ENCODE measurements around the gene NLRC5.
"Not testable (repeated sequence)": the region's sequence is repeated elsewhere in the genome, so short reads cannot be mapped to it uniquely, and the experiment has no call there.

The NLRC5 gene

DNA sequence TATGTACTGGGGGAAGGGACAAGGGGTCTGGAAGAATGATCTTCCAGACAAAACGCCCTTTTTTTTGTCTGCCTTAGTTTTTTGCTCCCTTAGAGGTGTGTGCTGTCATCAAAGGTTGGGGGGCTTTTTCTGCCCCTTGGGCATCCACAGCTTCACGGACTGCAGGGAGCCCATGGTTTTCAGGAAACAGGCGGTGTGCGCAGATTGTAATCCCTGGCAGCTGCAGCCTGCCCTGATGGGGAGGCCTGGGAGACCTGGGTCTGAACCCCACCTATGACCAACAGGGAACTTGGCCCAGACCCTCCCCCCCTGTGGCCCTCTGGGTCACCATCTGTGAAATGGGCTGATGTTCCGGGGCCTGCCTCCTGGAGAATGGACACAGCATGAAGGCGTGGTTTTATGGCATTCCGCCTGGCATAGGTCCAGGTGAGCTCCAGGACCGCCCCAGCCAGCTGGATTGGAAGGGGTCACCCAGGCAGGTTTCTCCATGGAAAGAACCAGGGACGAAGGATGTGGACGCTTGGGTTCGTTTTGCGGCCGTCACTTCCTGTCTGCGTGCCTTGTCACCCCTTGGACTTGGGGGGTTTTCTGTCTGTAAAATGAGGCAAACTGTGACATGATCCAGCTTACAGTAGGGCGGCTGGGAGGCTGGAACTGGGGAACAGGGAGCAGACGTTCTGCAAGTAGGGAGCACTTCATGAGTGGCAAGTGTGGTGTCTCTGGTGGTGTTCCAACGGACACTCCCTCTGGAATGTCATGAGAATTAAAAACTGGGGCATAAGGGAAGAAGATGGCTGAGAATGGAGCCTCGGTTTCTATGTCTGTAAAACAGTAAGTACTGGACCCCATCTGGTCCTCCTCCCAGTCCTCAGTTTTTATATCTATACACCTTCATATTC, 104.6 kb downstream of the NLRC5 start:
- no peak for DNase-seq (ENCODE audit: insufficient read length, low spot score)
- TF ChIP-seq POLR2A (IDR thresholded peaks at IDR 0.05; ENCODE audit: low read depth, low read length) = no peak
- FAIRE-seq = no peak

DNA sequence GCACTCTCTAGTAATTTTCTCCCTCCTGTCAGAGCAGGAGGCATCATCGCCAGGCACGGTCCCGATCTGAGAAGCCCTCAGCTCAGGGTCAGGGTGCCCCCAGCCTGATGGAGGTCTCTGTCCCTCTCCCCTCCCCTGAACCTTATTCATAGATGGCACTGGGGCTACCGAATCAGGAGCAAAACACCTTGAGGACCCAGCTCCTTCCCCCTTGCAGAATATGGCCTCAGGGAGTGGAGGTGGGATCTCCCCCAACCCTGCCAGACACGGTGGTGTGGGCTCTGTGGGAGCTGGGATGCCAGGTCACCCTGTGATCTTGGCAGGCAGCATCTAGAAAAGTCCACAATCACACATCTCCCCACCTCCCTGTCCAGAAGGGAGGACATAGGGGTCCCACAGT, 105.6 kb downstream of the NLRC5 start:
- DNase-seq (ENCODE audit: insufficient read length, low spot score) (no peak), FAIRE-seq (no peak)
- no peak for TF ChIP-seq POLR2A (IDR thresholded peaks at IDR 0.05; ENCODE audit: low read depth, low read length)

DNA sequence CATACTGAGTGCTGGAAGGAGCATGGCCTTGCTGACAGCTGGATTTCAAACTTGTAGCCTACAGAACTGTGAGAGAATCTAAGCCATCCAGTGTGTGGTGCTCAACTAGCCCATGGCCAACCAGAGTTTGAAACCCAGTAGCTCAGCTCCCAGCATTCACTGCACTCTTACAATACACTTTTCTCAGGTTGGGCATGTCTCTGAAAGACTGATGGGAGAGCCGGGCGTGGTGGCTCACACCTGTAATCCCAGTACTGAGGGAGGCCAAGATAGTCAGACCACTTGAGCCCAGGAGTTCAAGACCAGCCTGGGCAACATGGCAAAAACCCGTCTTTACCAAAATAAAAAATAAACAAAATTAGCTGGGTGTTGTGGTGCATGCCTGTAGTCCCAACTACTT, 106.8 kb downstream of the NLRC5 start:
- TF ChIP-seq POLR2A (IDR thresholded peaks at IDR 0.05; ENCODE audit: low read depth, low read length) = no peak
- FAIRE-seq (no peak), DNase-seq (ENCODE audit: insufficient read length, low spot score) (no peak)

DNA sequence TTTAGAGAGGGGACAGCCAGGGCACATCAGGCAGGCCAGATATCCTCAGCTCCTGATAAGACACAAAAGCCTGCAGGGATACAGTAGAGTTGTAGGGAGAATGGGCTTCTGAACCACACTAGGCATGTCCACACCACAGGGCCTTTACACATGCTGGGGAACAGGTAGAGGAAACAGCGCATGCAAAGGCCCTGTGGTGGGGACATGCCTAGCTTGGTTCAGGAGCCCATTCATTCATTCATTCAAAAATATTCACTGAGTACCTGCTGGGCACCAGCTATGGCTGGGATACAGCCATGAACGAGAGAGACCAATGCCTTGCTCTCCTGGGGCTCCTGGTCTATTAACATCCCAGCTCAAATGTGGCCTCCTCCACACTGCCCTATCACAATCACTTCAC, 107.4 kb downstream of the NLRC5 start:
- no peak for FAIRE-seq
- TF ChIP-seq POLR2A (IDR thresholded peaks at IDR 0.05; ENCODE audit: low read depth, low read length) = no peak
- DNase-seq (ENCODE audit: insufficient read length, low spot score) = no peak

DNA sequence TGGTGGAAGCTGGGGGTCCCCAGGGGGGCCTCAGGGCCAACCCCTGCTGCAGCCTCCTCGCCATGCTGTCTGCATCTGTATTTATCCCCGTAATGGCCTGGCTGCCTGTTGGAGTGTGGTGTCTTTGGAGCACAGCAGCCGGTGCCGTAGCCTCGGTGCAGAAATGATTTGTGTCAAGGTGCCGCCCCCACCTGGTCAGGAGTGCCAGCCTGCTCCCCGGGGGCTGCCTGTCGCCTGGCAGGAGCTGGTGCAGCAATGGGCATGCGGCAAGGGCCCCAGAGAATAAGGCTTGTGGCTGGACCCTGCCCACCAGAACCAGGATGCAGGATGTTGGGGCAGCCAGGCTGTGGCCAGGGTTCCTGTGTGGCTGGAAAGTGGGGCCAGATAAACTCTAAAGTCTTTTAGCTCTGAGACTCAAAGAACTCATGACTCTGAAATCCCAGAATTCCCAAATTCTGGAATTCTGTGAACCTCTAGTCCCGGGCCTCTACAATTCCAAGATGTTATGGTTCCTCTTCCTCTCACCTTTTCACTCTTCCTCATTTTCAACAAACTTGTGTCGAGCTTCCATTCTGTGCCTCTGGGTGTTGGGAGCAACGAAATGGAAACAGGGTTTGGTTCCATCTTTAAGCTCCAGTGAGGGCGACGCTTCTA, 109.0 kb downstream of the NLRC5 start:
- FAIRE-seq (no peak), DNase-seq (ENCODE audit: insufficient read length, low spot score) (no peak)
- no peak for TF ChIP-seq POLR2A (IDR thresholded peaks at IDR 0.05; ENCODE audit: low read depth, low read length)

DNA sequence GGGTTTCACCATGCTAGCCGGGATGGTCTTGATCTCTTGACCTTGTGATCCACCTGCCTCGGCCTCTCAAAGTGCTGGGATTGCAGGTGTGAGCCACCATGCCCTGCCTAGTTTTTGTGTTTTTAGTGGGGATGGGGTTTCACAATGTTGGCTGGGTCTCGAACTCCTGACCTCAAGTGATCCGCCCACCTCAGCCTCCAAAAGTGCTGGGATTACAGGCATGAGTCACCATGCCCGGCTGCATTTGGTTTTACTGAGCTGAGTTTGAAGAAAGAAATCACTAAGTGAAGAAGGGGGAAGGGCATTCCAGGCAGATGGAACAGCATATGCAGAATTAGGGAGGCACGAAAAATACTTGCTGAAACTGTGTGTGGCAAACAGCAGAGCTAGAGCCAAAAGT, 110.6 kb downstream of the NLRC5 start:
- not testable (repeated sequence) for FAIRE-seq

DNA sequence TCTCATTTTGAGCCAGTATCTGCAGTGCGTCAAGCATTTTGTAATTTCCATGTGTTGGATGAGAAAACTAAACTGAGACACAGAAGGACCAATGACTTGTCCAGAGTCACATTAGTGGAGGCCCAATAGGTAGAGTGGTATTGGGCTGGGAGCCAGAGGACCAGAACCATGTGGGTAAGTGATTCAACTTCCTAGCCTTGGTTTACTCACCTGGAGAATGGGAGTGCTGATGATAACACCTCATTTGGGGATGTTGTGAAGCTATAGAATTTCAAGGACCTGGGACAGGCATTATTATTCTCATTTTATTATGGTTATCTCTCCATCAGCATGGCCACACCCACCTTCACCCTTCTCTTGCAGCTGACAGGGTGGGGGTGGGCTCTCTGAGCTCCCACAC, 111.1 kb downstream of the NLRC5 start:
- FAIRE-seq (no peak), DNase-seq (ENCODE audit: insufficient read length, low spot score) (no peak)
- TF ChIP-seq POLR2A (IDR thresholded peaks at IDR 0.05; ENCODE audit: low read depth, low read length) = no peak

More for the DNA sequence above, 110.6 kb downstream of the NLRC5 start:
- DNase-seq (ENCODE audit: insufficient read length, low spot score) = not testable (repeated sequence)

DNA sequence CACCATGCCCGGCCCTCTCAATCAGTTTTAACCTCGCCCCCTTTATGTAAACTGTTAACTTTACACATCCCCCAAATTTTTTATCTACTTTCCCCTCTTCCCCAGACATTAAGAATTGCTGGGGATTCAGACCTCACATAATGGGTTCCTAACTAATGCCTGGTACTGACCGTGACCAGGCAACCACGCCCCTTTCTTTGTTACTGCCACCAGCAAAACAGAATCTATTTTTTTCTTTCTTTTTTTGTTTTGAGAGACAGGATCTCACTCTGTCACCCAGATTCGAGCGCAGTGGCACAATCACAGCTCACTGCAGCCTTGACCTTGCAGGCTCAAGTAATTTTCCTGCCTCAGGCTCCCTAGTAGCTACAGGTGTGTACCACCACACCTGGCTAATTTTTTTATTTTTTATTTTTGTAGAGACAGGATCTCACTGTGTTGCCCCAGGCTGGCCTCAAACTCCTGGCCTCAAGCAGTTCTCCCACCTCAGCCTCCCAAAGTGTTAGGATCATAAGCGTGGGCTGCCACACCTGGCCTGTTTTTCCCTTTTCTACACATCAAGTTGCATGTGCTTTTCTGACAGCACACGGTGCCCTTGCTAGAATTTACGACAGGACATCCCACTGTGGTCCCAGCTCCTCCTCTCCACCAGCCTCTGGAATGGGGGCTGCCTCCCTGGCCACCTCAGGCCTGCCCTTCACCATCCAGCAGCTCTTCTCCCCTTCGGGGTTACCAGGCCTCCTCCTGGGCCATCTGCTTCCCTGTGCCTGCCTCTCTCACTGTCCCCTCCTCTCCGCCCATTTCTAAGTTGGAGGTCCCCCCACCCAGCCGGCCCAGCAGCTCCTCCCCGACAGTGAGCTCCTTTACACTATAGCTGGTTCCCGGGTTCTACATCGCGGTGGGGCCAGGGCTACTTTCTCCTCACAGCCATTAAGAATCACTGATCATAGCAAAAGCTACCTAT, 113.8 kb downstream of the NLRC5 start:
- DNase-seq (ENCODE audit: insufficient read length, low spot score) = no peak
- FAIRE-seq = no peak
- TF ChIP-seq POLR2A (IDR thresholded peaks at IDR 0.05; ENCODE audit: low read depth, low read length) = no peak

DNA sequence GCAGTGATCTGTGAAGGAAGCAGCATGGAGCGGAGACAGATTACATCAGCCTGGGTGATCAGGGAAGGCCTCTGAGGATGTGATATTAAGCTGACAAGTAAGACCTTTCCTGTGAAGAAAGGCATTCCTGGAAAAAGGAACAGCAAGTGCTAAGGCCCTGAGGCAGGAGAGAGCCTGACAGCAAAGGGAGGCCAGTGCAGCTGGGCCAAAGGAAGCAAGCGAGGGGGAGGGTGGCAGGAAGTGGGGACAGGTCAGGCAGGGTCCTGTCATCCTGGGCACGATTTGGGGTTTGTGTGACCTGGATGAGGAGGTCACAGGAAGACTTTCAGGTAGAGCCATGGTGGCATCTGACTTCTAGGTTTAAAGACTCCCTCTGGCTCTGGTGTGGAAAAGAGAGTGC, 115.3 kb downstream of the NLRC5 start:
- no peak for TF ChIP-seq POLR2A (IDR thresholded peaks at IDR 0.05; ENCODE audit: low read depth, low read length)
- no peak for DNase-seq (ENCODE audit: insufficient read length, low spot score)
- no peak for FAIRE-seq

DNA sequence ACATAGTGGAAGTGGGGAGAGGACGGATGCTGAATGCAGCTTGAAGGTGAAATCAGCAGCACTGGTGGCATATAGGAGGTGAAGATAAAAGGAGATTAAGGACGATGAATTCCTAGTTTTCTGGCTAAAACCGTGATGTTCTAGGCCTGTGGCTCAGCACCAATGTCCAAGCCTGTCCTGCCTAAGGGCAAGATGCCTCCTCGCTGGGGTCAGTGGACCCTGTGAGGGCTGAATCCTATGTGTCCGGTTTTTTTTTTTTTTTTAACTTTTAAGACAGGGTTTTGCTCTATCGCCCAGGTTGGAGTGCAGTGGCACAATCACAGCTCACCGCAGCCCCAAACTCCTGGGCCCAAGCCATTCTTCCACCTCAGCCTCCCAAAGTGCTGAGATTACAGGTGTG, 115.8 kb downstream of the NLRC5 start:
- DNase-seq (ENCODE audit: insufficient read length, low spot score) = no peak
- no peak for FAIRE-seq
- TF ChIP-seq POLR2A (IDR thresholded peaks at IDR 0.05; ENCODE audit: low read depth, low read length) = no peak

DNA sequence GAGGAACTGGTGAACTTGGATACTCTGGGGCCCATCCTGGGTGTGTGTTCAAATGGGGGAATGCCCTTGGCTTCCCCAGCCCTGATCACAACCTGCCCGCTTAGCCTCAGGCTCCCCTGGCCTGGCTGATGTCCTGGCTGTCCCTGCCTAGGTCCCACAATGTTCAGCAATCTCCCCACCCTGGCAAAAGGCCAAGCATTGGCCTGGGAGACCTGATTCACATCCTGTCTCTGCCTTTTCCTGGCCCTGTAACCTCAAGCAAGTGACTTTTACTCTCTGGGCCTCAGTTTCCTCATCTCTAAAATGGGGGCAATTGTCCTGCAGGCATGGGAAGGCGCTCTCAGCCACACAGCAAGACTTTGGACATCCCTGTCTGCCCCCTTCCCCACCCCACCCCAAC, 117.4 kb downstream of the NLRC5 start:
- no peak for TF ChIP-seq POLR2A (IDR thresholded peaks at IDR 0.05; ENCODE audit: low read depth, low read length)
- no peak for DNase-seq (ENCODE audit: insufficient read length, low spot score)
- FAIRE-seq = no peak

DNA sequence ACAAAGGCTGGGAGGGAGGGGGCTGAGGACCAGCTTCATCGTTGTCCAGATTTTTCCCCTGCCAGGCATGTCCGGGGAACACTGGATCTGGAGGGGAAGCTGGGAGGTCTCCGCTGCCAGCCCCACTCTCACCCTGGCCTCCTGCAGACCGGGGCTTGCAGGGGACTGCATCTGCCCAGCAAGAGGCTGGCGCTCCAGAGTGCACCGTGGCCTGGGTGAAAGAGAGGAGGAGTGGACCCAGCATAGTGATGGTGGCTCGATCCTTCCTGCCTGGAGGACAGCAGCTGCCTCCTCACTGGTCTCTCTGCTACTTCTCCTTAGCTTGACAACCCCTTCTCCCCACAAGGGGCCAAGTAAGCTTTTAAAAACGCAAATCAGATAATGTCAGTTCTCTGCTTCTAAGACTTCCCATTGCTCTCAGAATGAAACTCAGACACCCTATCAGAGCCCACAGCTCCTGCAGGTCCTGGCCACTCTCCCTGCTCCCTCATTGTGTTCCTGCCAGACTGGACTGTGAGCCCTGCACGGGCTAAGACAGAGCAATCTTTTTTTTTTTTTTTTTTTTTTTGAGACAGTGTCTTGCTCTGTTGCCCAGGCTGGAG, 118.1 kb downstream of the NLRC5 start:
- FAIRE-seq = no peak
- no peak for TF ChIP-seq POLR2A (IDR thresholded peaks at IDR 0.05; ENCODE audit: low read depth, low read length)

DNA sequence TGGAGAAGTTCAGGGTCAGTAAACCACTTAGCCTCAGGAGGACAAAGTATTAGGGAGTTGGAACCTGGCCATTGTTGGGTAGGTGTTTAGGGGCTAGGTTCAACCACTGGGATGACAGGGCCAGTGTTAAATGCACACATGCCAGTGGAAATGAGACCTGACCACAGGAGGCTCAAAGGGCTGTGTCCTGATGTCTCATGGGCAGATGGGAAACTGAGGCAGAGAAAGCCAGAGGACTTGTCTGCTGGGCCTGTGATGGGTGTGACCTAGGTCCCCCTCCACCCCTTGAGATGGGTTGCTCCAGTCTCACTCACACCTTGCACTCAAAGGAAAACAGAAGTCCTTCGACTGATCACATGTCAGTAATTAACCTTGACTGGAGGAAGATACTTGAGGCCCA, 119.1 kb downstream of the NLRC5 start:
- no peak for TF ChIP-seq POLR2A (IDR thresholded peaks at IDR 0.05; ENCODE audit: low read depth, low read length)
- FAIRE-seq (no peak), DNase-seq (ENCODE audit: insufficient read length, low spot score) (no peak)

More for the DNA sequence above, 118.1 kb downstream of the NLRC5 start:
- no peak for DNase-seq (ENCODE audit: insufficient read length, low spot score)

DNA sequence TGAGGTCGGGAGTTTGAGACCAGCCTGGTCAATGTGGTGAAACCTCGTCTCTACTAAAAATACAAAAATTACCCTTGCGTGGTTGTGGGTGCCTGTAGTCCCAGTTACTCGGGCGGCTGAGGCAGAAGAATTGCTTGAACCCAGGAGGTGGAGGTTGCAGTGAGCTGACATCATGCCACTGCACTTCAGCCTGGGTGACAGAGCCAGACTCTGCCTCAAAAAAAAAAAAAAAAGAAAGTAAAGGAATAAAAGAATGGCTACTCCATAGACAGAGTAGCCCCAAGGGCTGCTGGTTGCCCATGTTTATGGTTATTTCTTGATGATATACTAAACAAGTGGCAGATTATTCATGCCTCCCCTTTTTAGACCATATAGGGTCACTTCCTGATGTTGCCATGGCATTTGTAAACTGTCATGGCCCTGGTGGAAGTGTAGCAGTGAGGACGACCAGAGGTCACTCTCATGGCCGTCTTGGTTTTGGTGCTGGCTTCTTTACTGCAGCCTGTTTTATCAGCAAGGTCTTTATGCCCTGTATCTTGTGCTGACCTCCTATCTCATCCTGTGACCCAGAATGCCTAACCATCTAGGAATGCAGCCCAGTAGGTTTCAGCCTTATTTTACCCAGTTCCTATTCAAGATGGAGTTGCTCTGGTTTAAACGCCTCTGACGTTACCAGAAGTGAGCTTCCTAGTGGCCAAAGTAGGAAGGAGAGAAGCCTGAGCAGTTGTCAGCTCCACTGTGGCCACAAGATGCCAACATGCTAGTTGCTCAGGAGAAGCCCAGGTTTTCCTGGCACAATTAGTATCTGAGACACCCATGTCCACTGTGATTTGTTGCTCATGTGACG, 120.1 kb downstream of the NLRC5 start:
- DNase-seq (ENCODE audit: insufficient read length, low spot score); FAIRE-seq: not testable (repeated sequence)
